Measurements from ENCODE around the gene LRIG3.

Gene LRIG3

GRCh38 chr12:58847901-58848600 is 72.3 kb downstream of the LRIG3 start:
- DNase-seq: no peak

GRCh38 chr12:58844161-58844560 is 76.1 kb downstream of the LRIG3 start:
- DNase-seq: no peak

- no peak for DNase-seq
These were observed 79.1 kb downstream of the LRIG3 start for GRCh38 chr12:58841058-58841798.

DNA sequence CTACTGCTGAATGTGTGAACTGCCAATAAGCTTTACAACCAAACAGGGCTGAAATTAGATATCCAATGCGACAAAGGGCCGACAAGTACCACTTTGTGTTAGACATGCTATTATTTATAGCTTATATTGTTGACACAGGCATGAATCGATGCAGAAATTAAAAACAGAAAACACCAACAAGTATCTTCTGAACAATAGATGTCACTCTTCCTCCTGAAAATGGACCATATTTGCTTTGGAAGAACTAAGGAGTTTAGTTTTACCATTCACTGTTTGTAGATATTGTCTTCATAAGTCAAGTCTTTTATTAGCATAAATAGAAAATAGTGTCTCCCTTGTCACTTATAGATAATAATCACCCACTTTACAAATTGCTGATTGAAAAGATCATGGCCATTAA is 86.5 kb downstream of the LRIG3 start:
- no peak for DNase-seq

DNA sequence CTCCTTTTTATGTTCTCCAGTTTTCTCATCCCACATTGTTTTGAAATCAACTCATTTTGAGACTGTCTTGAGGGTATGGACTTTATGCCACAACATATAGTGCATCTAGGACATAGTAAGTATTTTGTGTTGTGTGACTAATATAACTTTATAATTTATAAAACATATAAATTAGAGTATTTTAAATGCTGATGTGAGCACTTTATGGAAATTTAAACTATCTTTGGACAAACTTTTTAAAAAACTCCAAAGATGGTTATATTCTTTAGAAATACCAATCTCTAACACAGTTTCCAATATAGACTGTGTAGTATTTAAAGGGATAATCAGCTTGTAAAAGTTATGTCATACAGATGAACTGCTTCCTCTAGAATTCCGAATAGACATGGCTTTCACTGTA is 87.4 kb downstream of the LRIG3 start:
- DNase-seq: no peak
